SK-N-SH (cell line): Measurements from ENCODE around the gene PPP1R9A. TPM values are rescaled to one million over a fixed set of nuclear protein-coding genes. Genes with fewer than 3 reads are reported as not detected.

Experiments used
- CTCF ChIA-PET: fragments of 300-600, 350-600 bp; formaldehyde crosslinking; extraction: SDS; loops from one replicate; lab custom pipeline; 2021; lab: Yijun Ruan, JAX
- POLR2A ChIA-PET: fragments of 350-600 bp; sonication (Branson Sonifier 250); formaldehyde crosslinking; extraction: SDS; loops from one replicate; lab custom pipeline; 2020; ENCODE audit warnings: antibody characterized with exemption, inconsistent platforms; lab: Yijun Ruan, JAX
- DNase-seq: peaks from one replicate; pipeline ENCODE4 v3.0.0; 2012
- H2AFZ ChIP-seq: fragments of 200-600 bp; sonication (generic); 2 replicates; pipeline ENCODE4 v1.8.1; 2016; ENCODE audit warnings: antibody characterized with exemption, mild to moderate bottlenecking, low read depth
- H3F3A ChIP-seq: fragments of 200-600 bp; sonication (generic); replicated peaks from 2 replicates; pipeline ENCODE3; 2016; ENCODE audit warnings: antibody characterized with exemption, mild to moderate bottlenecking; ENCODE audit not compliant: insufficient read depth
- H3K27ac ChIP-seq, 2 experiments: fragments of 200-500 bp in 1 of 2; fragments of 200-600 bp in 1 of 2; sonication (Bioruptor generic) in 1 of 2; sonication (generic), shearing (Covaris generic) in 1 of 2; 2 replicates each; pipeline versions ENCODE4 v1.5.1 to v1.6.1; 2014 to 2016; ENCODE audit warnings: low read depth in 2 of 2, inconsistent platforms in 1 of 2, low read length in 1 of 2, mild to moderate bottlenecking in 1 of 2, mixed read lengths in 1 of 2
- H3K27me3 ChIP-seq: fragments of 200-600 bp; sonication (generic), shearing (Covaris generic); 2 replicates; pipeline ENCODE4 v1.6.1; 2016; ENCODE audit warnings: mixed run types; ENCODE audit not compliant: insufficient read depth
- H3K36me3 ChIP-seq, 2 experiments: fragments of 200-500 bp in 1 of 2; fragments of 200-600 bp in 1 of 2; sonication (Bioruptor generic) in 1 of 2; sonication (generic) in 1 of 2; replicated peaks in 1 of 2; 2 replicates each; pipeline versions ENCODE3 to v1.5.1; 2014 to 2016; ENCODE audit warnings: low read length in 1 of 2, mild to moderate bottlenecking in 1 of 2; ENCODE audit not compliant: insufficient read depth in 2 of 2, control insufficient read depth in 1 of 2
- H3K4me1 ChIP-seq, 2 experiments: fragments of 200-500 bp in 1 of 2; fragments of 200-600 bp in 1 of 2; sonication (Bioruptor generic) in 1 of 2; sonication (generic), shearing (Covaris generic) in 1 of 2; 2 replicates each; pipeline versions ENCODE4 v1.5.1 to v1.6.1; 2014 to 2016; ENCODE audit warnings: low read depth in 1 of 2, low read length in 1 of 2, mixed run types in 1 of 2; ENCODE audit not compliant: insufficient read depth in 2 of 2, control insufficient read depth in 1 of 2
- H3K4me2 ChIP-seq: fragments of 200-600 bp; sonication (generic), shearing (Covaris generic); 2 replicates; pipeline ENCODE4 v1.6.1; 2017; ENCODE audit warnings: mixed run types
- H3K4me3 ChIP-seq, 2 experiments: fragments of 200-500 bp in 1 of 2; fragments of 200-600 bp in 1 of 2; sonication (Bioruptor generic) in 1 of 2; sonication (generic), shearing (Covaris generic) in 1 of 2; 2 replicates each; pipeline versions ENCODE4 v1.5.1 to v1.8.1; 2014 to 2016; ENCODE audit warnings: low read depth in 2 of 2, inconsistent platforms in 1 of 2, low read length in 1 of 2, mild to moderate bottlenecking in 1 of 2, mixed read lengths in 1 of 2, moderate library complexity in 1 of 2
- H3K79me2 ChIP-seq: fragments of 200-600 bp; sonication (generic); 2 replicates; pipeline ENCODE4 v1.8.1; 2017; ENCODE audit warnings: mild to moderate bottlenecking; ENCODE audit not compliant: insufficient read depth
- H3K9ac ChIP-seq: fragments of 200-600 bp; sonication (generic); 2 replicates; pipeline ENCODE4 v1.6.1; 2017; ENCODE audit warnings: mixed run types
- H3K9me2 ChIP-seq: fragments of 200-600 bp; sonication (generic); 2 replicates; pipeline ENCODE4 v1.6.1; 2017; ENCODE audit warnings: mixed run types
- H3K9me3 ChIP-seq: fragments of 200-600 bp; sonication (generic); 2 replicates; pipeline ENCODE4 v1.6.1; 2017; ENCODE audit warnings: mixed run types, mild to moderate bottlenecking, moderate library complexity
- H4K20me1 ChIP-seq: fragments of 200-600 bp; sonication (generic); 2 replicates; pipeline ENCODE4 v1.6.1; 2017; ENCODE audit warnings: mild to moderate bottlenecking, mixed run types; ENCODE audit not compliant: insufficient read depth
- EZH2phosphoT487 ChIP-seq: fragments of 200-600 bp; sonication (generic); IDR thresholded peaks from 2 replicates; pipeline ENCODE4 v1.6.1; 2017; ENCODE audit warnings: low read depth, mixed run types, mild to moderate bottlenecking, antibody characterized with exemption, moderate library complexity, borderline replicate concordance
- FOSL2 ChIP-seq: IDR thresholded peaks from 2 replicates; pipeline ENCODE4 v1.4.0; 2012; ENCODE audit warnings: low read depth, mild to moderate bottlenecking, moderate library complexity, borderline replicate concordance
- FOXM1 ChIP-seq: IDR thresholded peaks from 2 replicates; pipeline ENCODE4 v1.4.0; 2012; ENCODE audit warnings: low read depth, mild to moderate bottlenecking
- GABPA ChIP-seq: IDR thresholded peaks from 2 replicates; pipeline ENCODE4 v1.4.0; 2012; ENCODE audit warnings: low read depth, mild to moderate bottlenecking
- GATA2 ChIP-seq: sonication (generic); formaldehyde crosslinking; IDR thresholded peaks from 2 replicates; pipeline ENCODE4 v1.5.0; 2020; ENCODE audit warnings: mild to moderate bottlenecking, missing genetic modification reagents
- JUND ChIP-seq: IDR thresholded peaks from 2 replicates; pipeline ENCODE4 v1.4.0; 2012
- MXI1 ChIP-seq: IDR thresholded peaks from 2 replicates; pipeline ENCODE4 v1.6.1; 2012; ENCODE audit warnings: mild to moderate bottlenecking, low read depth, low read length, improper control_type of control experiment
- NRF1 ChIP-seq: IDR thresholded peaks from 2 replicates; pipeline ENCODE4 v1.6.1; 2012; ENCODE audit warnings: low read depth, mild to moderate bottlenecking, low read length
- RAD21 ChIP-seq: IDR thresholded peaks from 2 replicates; pipeline ENCODE4 v1.6.1; 2012; ENCODE audit warnings: mild to moderate bottlenecking, low read length
- RCOR1 ChIP-seq: fragments of 150-350 bp; IDR thresholded peaks from 2 replicates; pipeline ENCODE4 v1.6.1; 2017; ENCODE audit warnings: antibody characterized with exemption, low read length
- RFX5 ChIP-seq: IDR thresholded peaks from 2 replicates; pipeline ENCODE4 v1.6.1; 2012; ENCODE audit warnings: mild to moderate bottlenecking, improper control_type of control experiment, low read length
- YY1 ChIP-seq: IDR thresholded peaks from 2 replicates; pipeline ENCODE4 v1.4.0; 2012; ENCODE audit warnings: low read depth, mild to moderate bottlenecking
- WGBS: methylation state at CpG from one replicate; pipeline ENCODE4 v1.1.6; 2017; ENCODE audit warnings: low lambda C conversion rate; 5-methylcytosine and 5-hydroxymethylcytosine counted together
- polyA plus RNA-seq, 3 experiments: library from polyadenylated mRNA; depleted of rRNA; stranded (reverse); fragments of >200 nt; gene quantifications; 2 replicates each; pipeline ENCODE4 v1.2.3, GENCODE V29; 2012
- TF ChIP-seq, protein P1 (sequence below): IDR thresholded peaks from 2 replicates; pipeline ENCODE4 v1.6.1; 2012; ENCODE audit warnings: mild to moderate bottlenecking, low read depth, low read length, moderate library complexity
- TF ChIP-seq, protein P2 (sequence below): fragments of 200-600 bp; sonication (generic); IDR thresholded peaks from 2 replicates; pipeline ENCODE4 v1.6.1; 2017; ENCODE audit warnings: antibody characterized with exemption, mild to moderate bottlenecking, moderate library complexity
- TF ChIP-seq, protein P3 (sequence below): IDR thresholded peaks from 2 replicates; pipeline ENCODE4 v1.4.0; 2012; ENCODE audit warnings: low read depth, borderline replicate concordance
- TF ChIP-seq, protein P4 (sequence below): fragments of 150-350 bp; IDR thresholded peaks from 2 replicates; pipeline ENCODE4 v1.6.1; 2016; ENCODE audit warnings: mild to moderate bottlenecking, low read depth, low read length
- TF ChIP-seq, protein P5 (sequence below): fragments of 150-350 bp; IDR thresholded peaks from 2 replicates; pipeline ENCODE4 v1.6.1; 2017; ENCODE audit warnings: antibody characterized with exemption, low read length, low read depth, borderline replicate concordance
- TF ChIP-seq, protein P6 (sequence below): IDR thresholded peaks from 2 replicates; pipeline ENCODE4 v1.4.0; 2012; ENCODE audit warnings: low read depth

The PPP1R9A gene
- polyA plus RNA-seq, 1 of the 3 experiments (the other 2 are of a cell fraction), result 0.30 TPM

DNA sequence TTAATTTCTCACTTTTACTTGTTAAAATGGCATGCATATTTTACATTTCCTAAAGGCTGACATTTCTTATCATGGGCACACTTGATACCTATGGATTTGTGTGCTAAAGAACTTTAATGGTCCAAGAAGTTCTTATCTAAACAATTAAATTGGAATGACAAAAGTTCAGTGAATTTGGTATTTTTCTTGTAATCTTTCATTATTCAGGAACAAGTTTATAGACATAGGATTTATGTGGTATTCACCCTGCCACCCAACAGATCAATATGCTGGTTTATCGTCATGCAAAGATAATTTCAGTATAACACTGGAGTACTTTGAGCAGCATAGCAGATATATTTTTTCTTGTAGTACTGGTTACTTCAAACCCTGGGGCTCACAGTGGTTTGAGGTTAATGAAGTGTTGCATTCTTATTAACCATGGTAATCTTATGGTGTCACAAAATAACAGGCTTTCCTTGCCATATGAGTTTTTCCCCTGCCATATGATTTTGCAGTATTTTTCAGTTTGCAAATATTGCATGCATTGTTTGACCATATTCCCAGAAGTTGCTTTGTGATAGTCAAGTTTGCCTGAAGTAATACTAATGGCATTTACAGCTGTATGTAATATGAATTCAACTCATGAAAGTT, 148.8 kb downstream of the PPP1R9A start:
- no peak overlapping the region for H3K9ac ChIP-seq
- no peak overlapping the region for H3K4me3 ChIP-seq
- TF ChIP-seq GABPA (no peak), RAD21 (no peak), RCOR1 (no peak), GATA2 (no peak), NRF1 (no peak)
- TF ChIP-seq, protein P1, sequence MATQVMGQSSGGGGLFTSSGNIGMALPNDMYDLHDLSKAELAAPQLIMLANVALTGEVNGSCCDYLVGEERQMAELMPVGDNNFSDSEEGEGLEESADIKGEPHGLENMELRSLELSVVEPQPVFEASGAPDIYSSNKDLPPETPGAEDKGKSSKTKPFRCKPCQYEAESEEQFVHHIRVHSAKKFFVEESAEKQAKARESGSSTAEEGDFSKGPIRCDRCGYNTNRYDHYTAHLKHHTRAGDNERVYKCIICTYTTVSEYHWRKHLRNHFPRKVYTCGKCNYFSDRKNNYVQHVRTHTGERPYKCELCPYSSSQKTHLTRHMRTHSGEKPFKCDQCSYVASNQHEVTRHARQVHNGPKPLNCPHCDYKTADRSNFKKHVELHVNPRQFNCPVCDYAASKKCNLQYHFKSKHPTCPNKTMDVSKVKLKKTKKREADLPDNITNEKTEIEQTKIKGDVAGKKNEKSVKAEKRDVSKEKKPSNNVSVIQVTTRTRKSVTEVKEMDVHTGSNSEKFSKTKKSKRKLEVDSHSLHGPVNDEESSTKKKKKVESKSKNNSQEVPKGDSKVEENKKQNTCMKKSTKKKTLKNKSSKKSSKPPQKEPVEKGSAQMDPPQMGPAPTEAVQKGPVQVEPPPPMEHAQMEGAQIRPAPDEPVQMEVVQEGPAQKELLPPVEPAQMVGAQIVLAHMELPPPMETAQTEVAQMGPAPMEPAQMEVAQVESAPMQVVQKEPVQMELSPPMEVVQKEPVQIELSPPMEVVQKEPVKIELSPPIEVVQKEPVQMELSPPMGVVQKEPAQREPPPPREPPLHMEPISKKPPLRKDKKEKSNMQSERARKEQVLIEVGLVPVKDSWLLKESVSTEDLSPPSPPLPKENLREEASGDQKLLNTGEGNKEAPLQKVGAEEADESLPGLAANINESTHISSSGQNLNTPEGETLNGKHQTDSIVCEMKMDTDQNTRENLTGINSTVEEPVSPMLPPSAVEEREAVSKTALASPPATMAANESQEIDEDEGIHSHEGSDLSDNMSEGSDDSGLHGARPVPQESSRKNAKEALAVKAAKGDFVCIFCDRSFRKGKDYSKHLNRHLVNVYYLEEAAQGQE, result no peak
- TF ChIP-seq, protein P2, sequence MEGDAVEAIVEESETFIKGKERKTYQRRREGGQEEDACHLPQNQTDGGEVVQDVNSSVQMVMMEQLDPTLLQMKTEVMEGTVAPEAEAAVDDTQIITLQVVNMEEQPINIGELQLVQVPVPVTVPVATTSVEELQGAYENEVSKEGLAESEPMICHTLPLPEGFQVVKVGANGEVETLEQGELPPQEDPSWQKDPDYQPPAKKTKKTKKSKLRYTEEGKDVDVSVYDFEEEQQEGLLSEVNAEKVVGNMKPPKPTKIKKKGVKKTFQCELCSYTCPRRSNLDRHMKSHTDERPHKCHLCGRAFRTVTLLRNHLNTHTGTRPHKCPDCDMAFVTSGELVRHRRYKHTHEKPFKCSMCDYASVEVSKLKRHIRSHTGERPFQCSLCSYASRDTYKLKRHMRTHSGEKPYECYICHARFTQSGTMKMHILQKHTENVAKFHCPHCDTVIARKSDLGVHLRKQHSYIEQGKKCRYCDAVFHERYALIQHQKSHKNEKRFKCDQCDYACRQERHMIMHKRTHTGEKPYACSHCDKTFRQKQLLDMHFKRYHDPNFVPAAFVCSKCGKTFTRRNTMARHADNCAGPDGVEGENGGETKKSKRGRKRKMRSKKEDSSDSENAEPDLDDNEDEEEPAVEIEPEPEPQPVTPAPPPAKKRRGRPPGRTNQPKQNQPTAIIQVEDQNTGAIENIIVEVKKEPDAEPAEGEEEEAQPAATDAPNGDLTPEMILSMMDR, result no peak
- TF ChIP-seq, protein P3, sequence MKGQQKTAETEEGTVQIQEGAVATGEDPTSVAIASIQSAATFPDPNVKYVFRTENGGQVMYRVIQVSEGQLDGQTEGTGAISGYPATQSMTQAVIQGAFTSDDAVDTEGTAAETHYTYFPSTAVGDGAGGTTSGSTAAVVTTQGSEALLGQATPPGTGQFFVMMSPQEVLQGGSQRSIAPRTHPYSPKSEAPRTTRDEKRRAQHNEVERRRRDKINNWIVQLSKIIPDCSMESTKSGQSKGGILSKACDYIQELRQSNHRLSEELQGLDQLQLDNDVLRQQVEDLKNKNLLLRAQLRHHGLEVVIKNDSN, result no peak
- CTCF ChIA-PET, result no interaction called here
- WGBS, result 41% methylated on average over 1 of the region's 1 CpG
- H3K27me3 ChIP-seq, result no peaks in the 10 kb centered on the region
- H2AFZ ChIP-seq, result no peak overlapping the region
- no peaks in the 10 kb centered on the region for H3K36me3 ChIP-seq
- no peak overlapping the region for H3K27ac ChIP-seq
- no peaks in the 10 kb centered on the region for H3K9me2 ChIP-seq
- H3F3A ChIP-seq, result no peaks in the 10 kb centered on the region
- no peaks in the 10 kb centered on the region for H3K4me1 ChIP-seq
- POLR2A ChIA-PET, result no interaction called here
- H3K9me3 ChIP-seq, result no peaks in the 10 kb centered on the region
- no peaks in the 10 kb centered on the region for H3K79me2 ChIP-seq
- no peaks in the 10 kb centered on the region for H4K20me1 ChIP-seq
- DNase-seq, result no peak
- no peak overlapping the region for H3K4me2 ChIP-seq

DNA sequence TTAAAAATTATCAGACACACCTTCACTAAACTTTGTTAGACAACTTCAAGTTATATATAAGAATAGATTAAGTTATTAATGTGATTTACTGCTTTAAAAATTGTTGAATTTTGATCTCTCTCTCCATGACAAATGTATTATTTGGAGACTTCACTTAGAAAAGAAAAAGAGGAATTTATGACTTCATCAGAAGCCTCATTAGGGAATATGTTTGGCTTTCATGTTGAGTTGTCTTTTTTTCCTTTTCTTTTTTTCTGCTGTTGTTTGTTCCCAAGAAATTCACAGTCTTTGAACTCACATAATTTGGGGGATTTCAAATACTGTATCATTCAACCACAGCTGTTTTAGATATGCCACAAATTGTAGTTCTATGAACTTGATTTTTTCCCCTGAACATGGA, 149.5 kb downstream of the PPP1R9A start:
- Histone ChIP-seq H3K27ac (no peak overlapping the region), H3K9me2 (no peaks in the 10 kb centered on the region), H4K20me1 (no peaks in the 10 kb centered on the region), H3K36me3 (no peaks in the 10 kb centered on the region), H2AFZ (no peak overlapping the region), H3K9me3 (no peaks in the 10 kb centered on the region), H3K4me3 (no peak overlapping the region), H3K4me2 (no peak overlapping the region), H3F3A (no peaks in the 10 kb centered on the region), H3K9ac (no peak overlapping the region), H3K79me2 (no peaks in the 10 kb centered on the region), H3K27me3 (no peaks in the 10 kb centered on the region), H3K4me1 (no peaks in the 10 kb centered on the region)
- ChIA-PET POLR2A (no interaction called here), CTCF (no interaction called here)
- no peak for DNase-seq
- no peak for TF ChIP-seq NRF1
- no peak for TF ChIP-seq RAD21
- TF ChIP-seq RFX5, result no peak
- no peak for TF ChIP-seq JUND
- TF ChIP-seq FOXM1, result no peak
- TF ChIP-seq YY1, result no peak
- no peak for TF ChIP-seq MXI1
- TF ChIP-seq, protein P4, sequence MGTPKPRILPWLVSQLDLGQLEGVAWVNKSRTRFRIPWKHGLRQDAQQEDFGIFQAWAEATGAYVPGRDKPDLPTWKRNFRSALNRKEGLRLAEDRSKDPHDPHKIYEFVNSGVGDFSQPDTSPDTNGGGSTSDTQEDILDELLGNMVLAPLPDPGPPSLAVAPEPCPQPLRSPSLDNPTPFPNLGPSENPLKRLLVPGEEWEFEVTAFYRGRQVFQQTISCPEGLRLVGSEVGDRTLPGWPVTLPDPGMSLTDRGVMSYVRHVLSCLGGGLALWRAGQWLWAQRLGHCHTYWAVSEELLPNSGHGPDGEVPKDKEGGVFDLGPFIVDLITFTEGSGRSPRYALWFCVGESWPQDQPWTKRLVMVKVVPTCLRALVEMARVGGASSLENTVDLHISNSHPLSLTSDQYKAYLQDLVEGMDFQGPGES, result no peak
- TF ChIP-seq, protein P5, sequence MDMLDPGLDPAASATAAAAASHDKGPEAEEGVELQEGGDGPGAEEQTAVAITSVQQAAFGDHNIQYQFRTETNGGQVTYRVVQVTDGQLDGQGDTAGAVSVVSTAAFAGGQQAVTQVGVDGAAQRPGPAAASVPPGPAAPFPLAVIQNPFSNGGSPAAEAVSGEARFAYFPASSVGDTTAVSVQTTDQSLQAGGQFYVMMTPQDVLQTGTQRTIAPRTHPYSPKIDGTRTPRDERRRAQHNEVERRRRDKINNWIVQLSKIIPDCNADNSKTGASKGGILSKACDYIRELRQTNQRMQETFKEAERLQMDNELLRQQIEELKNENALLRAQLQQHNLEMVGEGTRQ, result no peak
- no peak for TF ChIP-seq EZH2phosphoT487
- TF ChIP-seq, protein P6, sequence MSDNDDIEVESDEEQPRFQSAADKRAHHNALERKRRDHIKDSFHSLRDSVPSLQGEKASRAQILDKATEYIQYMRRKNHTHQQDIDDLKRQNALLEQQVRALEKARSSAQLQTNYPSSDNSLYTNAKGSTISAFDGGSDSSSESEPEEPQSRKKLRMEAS, result no peak
- TF ChIP-seq FOSL2, result no peak
- no peak for TF ChIP-seq GATA2
